GM12892 (cell line): ENCODE results near the gene KLK11.

ENCODE experiments used
- POLR2A ChIP-seq: IDR thresholded peaks from 2 replicates; pipeline ENCODE4 v1.6.1; 2011; ENCODE audit warnings: low read depth, low read length, control low read depth
- POLR2AphosphoS5 ChIP-seq: IDR thresholded peaks from 2 replicates; pipeline ENCODE4 v1.6.1; 2011; ENCODE audit warnings: low read depth, low read length, control low read depth

- no peak for TF ChIP-seq POLR2A
- no peak for TF ChIP-seq POLR2AphosphoS5
These were observed 46.2 kb downstream of the KLK11 start for GRCh38 chr19:50980208-50980607.
